GM12891 (cell line): ENCODE results near the gene ETS1.

Source experiments
- PAX5 ChIP-seq: IDR thresholded peaks from 2 replicates; pipeline ENCODE4 v1.6.1; 2011; ENCODE audit warnings: low read length, moderate library complexity, mild to moderate bottlenecking; ENCODE audit not compliant: insufficient read depth, severe bottlenecking
- POLR2A ChIP-seq: IDR thresholded peaks from 2 replicates; pipeline ENCODE4 v1.6.1; 2011; ENCODE audit warnings: low read depth, low read length, control low read depth
- POLR2AphosphoS5 ChIP-seq: IDR thresholded peaks from 2 replicates; pipeline ENCODE4 v1.6.1; 2011; ENCODE audit warnings: low read depth, low read length, control low read depth
- POU2F2 ChIP-seq: IDR thresholded peaks from 2 replicates; pipeline ENCODE4 v1.6.1; 2011; ENCODE audit warnings: low read depth, mild to moderate bottlenecking, control low read depth, low read length, moderate library complexity
- SPI1 ChIP-seq: IDR thresholded peaks from 2 replicates; pipeline ENCODE4 v1.6.1; 2011; ENCODE audit warnings: low read depth, low read length, control low read depth
- TAF1 ChIP-seq: IDR thresholded peaks from 2 replicates; pipeline ENCODE4 v1.6.1; 2011; ENCODE audit warnings: low read depth, low read length, control low read depth

DNA sequence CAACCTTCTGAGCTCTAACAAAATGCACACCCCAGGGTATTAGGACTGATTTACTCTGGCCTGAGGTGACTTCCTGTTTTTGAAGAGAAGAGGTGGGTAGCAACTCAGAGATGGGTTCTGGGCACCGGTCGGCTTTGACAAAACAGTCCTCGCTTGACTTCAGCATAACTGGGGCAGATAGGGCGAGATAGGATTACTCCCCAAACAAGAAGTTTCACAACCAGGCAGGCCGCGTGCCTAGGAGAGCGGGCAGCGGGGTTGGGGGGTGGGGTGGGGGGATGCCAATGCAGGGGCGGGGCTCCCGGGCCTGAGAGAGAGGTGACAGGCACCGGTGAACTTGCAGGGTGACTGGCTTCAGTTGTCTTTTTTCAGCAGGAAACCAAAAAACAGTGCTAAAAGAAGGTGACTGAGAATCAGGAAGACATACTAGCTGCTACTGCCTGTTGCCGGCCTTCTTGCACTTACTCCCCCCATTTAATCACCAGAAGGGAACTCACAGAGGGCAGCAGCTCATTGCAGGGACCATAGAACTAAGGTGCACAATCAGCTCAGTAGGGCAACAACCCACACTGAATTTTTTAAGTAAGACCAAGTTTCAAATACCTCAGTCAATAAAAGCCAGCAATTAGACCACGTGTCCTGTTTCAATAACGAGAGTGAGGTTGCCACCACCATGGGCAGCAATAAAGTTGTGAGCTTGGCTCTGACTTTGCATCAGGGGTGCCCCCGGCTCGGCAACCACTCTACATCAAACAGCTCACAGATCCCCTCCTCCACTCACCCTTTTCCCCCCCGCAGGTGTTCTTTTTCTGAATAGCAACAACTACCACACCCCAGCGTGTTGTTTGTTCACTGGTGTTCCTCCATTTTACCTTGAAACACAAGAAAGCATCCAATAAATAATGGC, 37.2 kb upstream of the ETS1 start:
- TF ChIP-seq POLR2A, result no peak
- no peak for TF ChIP-seq POLR2AphosphoS5
- no peak for TF ChIP-seq TAF1
- no peak for TF ChIP-seq POU2F2
- peak; percentile 95 for TF ChIP-seq SPI1
- no peak for TF ChIP-seq PAX5
